Aorta (tissue), 5 donors: ENCODE results near the gene CDKL1. TPM values are rescaled to one million over a fixed set of nuclear protein-coding genes. Genes with fewer than 3 reads are reported as not detected.
"Not testable (repeated sequence)": the region's sequence is repeated elsewhere in the genome, so short reads cannot be mapped to it uniquely, and the experiment has no call there.

Source experiments
- ATAC-seq: fragments of 200-7000 bp; cut with Tn5 transposase; one replicate; pipeline ENCODE4 v1.9.1; 2022; ENCODE audit warnings: moderate library complexity; ENCODE audit not compliant: low FRiP score
- DNase-seq, 2 donors: peaks; one replicate each; pipeline ENCODE4 v3.0.0-alpha.2; 2020
- H3K27ac ChIP-seq, 2 donors: one replicate each; pipeline ENCODE4 v1.5.1; 2013; ENCODE audit warnings: low read length in 2 of 2, mild to moderate bottlenecking in 2 of 2, moderate library complexity in 2 of 2, control low read depth in 1 of 2, inconsistent platforms in 1 of 2, low read depth in 1 of 2
- H3K27me3 ChIP-seq, 2 donors: one replicate each; pipeline ENCODE4 v1.6.1; 2013; ENCODE audit warnings: control low read depth in 1 of 2, low read length in 1 of 2, mild to moderate bottlenecking in 1 of 2, moderate library complexity in 1 of 2; ENCODE audit not compliant: insufficient read depth in 2 of 2, control insufficient read depth in 1 of 2
- H3K36me3 ChIP-seq, 2 donors: one replicate each; pipeline ENCODE4 v1.6.1; 2013; ENCODE audit warnings: control low read depth in 1 of 2, low read length in 1 of 2, mild to moderate bottlenecking in 1 of 2; ENCODE audit not compliant: insufficient read depth in 2 of 2, control insufficient read depth in 1 of 2
- H3K4me1 ChIP-seq, 2 donors: one replicate each; pipeline ENCODE4 v1.6.1; 2013; ENCODE audit warnings: low read length in 2 of 2, control low read depth in 1 of 2, mild to moderate bottlenecking in 1 of 2, moderate library complexity in 1 of 2; ENCODE audit not compliant: insufficient read depth in 2 of 2, control insufficient read depth in 1 of 2
- H3K4me3 ChIP-seq, 2 donors: one replicate each; pipeline ENCODE4 v1.5.1; 2013; ENCODE audit warnings: low read length in 2 of 2, control low read depth in 1 of 2, mild to moderate bottlenecking in 1 of 2
- H3K9me3 ChIP-seq: one replicate; pipeline ENCODE4 v1.6.1; 2013; ENCODE audit warnings: mild to moderate bottlenecking, low read length; ENCODE audit not compliant: control insufficient read depth
- WGBS, 2 donors: extraction: QIAGEN DNeasy Blood & Tissue Kit; methylation state at CpG; one replicate each; pipeline ENCODE4 v1.1.7; 2013; 5-methylcytosine and 5-hydroxymethylcytosine counted together
- intact Hi-C, 2 donors: fragments of 100-400 bp; cut with DNase I; formaldehyde crosslinking; loops; one replicate each; pipeline versions ENCODE4 v1.14.2 to v1.15.0; 2022
- polyA plus RNA-seq, 2 donors: library from polyadenylated mRNA; stranded (reverse); fragments of 200-250 nt; gene quantifications; one replicate each; pipeline ENCODE4 v1.2.3, GENCODE V29; 2013
- total RNA-seq, 2 donors: library from RNA; stranded (reverse); fragmentation: NEBNext Ultra II Directional; extraction: Animal tissue kit (Norgen Biotek cat#: 25700); gene quantifications; one replicate each; pipeline ENCODE4 v1.2.1, GENCODE V29; 2021
- donor health status: healthy with polysubstance abuse.
- donor health status: Bipolar disorder and iron deficiency.
- donor health status: DM: no; HTN: no; CAD: no.
- donor health status: DM: no; HTN: no; CAD: no.
- donor health status: DM: yes; HTN: yes; CAD: no.

Gene CDKL1
- total and polyA plus RNA-seq, 4 donors = 1.6 to 9.7 (median 5.4) TPM

- DNase-seq = no peak
- no peak for ATAC-seq
- 82 to 88% methylated on average over 6 of the region's 6 CpGs for WGBS, 2 donors
- Histone ChIP-seq H3K27ac (no peak overlapping the region), H3K4me3 (no peak overlapping the region), H3K27me3 (no peaks in the 10 kb centered on the region), H3K9me3 (no peaks in the 10 kb centered on the region), H3K4me1 (no peaks in the 10 kb centered on the region), H3K36me3 (no peaks in the 10 kb centered on the region)
- intact Hi-C loops = no loop called here
Observed at GRCh38 chr14:50357124-50357523, 39.6 kb downstream of the CDKL1 start.

GRCh38 chr14:50356283-50356682, 40.4 kb downstream of the CDKL1 start:
- ATAC-seq, H3K4me1 ChIP-seq, H3K27ac ChIP-seq, H3K36me3 ChIP-seq, DNase-seq, H3K9me3 ChIP-seq, intact Hi-C loops, H3K27me3 ChIP-seq, H3K4me3 ChIP-seq: not testable (repeated sequence)
- 86 to 91% methylated on average over 3 of the region's 3 CpGs for WGBS, 2 donors

- 85 to 89% methylated on average over 1 of the region's 1 CpG for WGBS, 2 donors
- Histone ChIP-seq H3K36me3 (no peaks in the 10 kb centered on the region), H3K27me3 (peaks cover 0 to under 1% of the 10 kb centered on the region in 2 donors), H3K27ac (no peak overlapping the region), H3K4me1 (no peaks in the 10 kb centered on the region), H3K4me3 (no peak overlapping the region), H3K9me3 (no peaks in the 10 kb centered on the region)
- DNase-seq (no peak), ATAC-seq (no peak)
- intact Hi-C loops = no loop called here
Observed at GRCh38 chr14:50355692-50356091, 41.0 kb downstream of the CDKL1 start.

- ATAC-seq = no peak
- Histone ChIP-seq H3K36me3 (no peaks in the 10 kb centered on the region), H3K27me3 (peaks cover 0 to 2% of the 10 kb centered on the region in 2 donors), H3K4me3 (no peak overlapping the region), H3K4me1 (no peaks in the 10 kb centered on the region), H3K9me3 (no peaks in the 10 kb centered on the region), H3K27ac (no peak overlapping the region)
- intact Hi-C loops = no loop called here
- 33 to 71% methylated on average over 1 of the region's 1 CpG for WGBS, 2 donors
- DNase-seq = no peak
Observed at GRCh38 chr14:50354527-50354926, 42.2 kb downstream of the CDKL1 start.

- Histone ChIP-seq H3K4me3 (no peak overlapping the region), H3K36me3 (no peaks in the 10 kb centered on the region), H3K9me3 (no peaks in the 10 kb centered on the region), H3K4me1 (no peaks in the 10 kb centered on the region), H3K27me3 (peaks cover 0 to 2% of the 10 kb centered on the region in 2 donors), H3K27ac (no peak overlapping the region)
- intact Hi-C loops = no loop called here
- no peak for DNase-seq
- WGBS, 2 donors = 69 to 77% methylated on average over 4 of the region's 4 CpGs
- ATAC-seq = no peak
Observed at GRCh38 chr14:50353126-50353525, 43.6 kb downstream of the CDKL1 start.

- Histone ChIP-seq H3K9me3 (no peaks in the 10 kb centered on the region), H3K36me3 (no peaks in the 10 kb centered on the region), H3K4me3 (no peak overlapping the region), H3K4me1 (no peaks in the 10 kb centered on the region), H3K27me3 (peaks cover 0 to 2% of the 10 kb centered on the region in 2 donors), H3K27ac (no peak overlapping the region)
- ATAC-seq (no peak), DNase-seq (no peak)
- intact Hi-C loops = no loop called here
- 70 to 75% methylated on average over 4 of the region's 4 CpGs for WGBS, 2 donors
Observed at GRCh38 chr14:50352584-50352983, 44.1 kb downstream of the CDKL1 start.

GRCh38 chr14:50350975-50351374, 45.7 kb downstream of the CDKL1 start:
- WGBS, 2 donors = 88 to 90% methylated on average over 2 of the region's 2 CpGs
- intact Hi-C loops = no loop called here
- H3K27me3 ChIP-seq = peaks cover 0 to 2% of the 10 kb centered on the region in 2 donors
- no peak overlapping the region for H3K27ac ChIP-seq
- H3K4me1 ChIP-seq = no peaks in the 10 kb centered on the region
- no peaks in the 10 kb centered on the region for H3K36me3 ChIP-seq
- DNase-seq (no peak), ATAC-seq (no peak)
- H3K9me3 ChIP-seq = no peaks in the 10 kb centered on the region
- H3K4me3 ChIP-seq = no peak overlapping the region

GRCh38 chr14:50348933-50349332, 47.7 kb downstream of the CDKL1 start:
- H3K4me3 ChIP-seq = no peak overlapping the region

GRCh38 chr14:50347521-50347920, 49.2 kb downstream of the CDKL1 start:
- 47 to 97% methylated on average over 1 of the region's 1 CpG for WGBS, 2 donors
- Histone ChIP-seq H3K27ac (no peak overlapping the region), H3K4me3 (no peak overlapping the region), H3K4me1 (no peaks in the 10 kb centered on the region), H3K9me3 (no peaks in the 10 kb centered on the region), H3K27me3 (peaks cover 0 to 2% of the 10 kb centered on the region in 2 donors), H3K36me3 (no peaks in the 10 kb centered on the region)
- intact Hi-C loops = no loop called here
- ATAC-seq (no peak), DNase-seq (no peak)

More at GRCh38 chr14:50348933-50349332, 47.7 kb downstream of the CDKL1 start:
- no peaks in the 10 kb centered on the region for H3K4me1 ChIP-seq
- H3K36me3 ChIP-seq = no peaks in the 10 kb centered on the region
- DNase-seq = no peak
- peaks cover 0 to 2% of the 10 kb centered on the region in 2 donors for H3K27me3 ChIP-seq
- H3K9me3 ChIP-seq = no peaks in the 10 kb centered on the region
- no peak for ATAC-seq
- H3K27ac ChIP-seq = no peak overlapping the region
- intact Hi-C loops = no loop called here
